SH-SY5Y (cell line): ENCODE results near the gene GNG7.

ENCODE experiments used
- GATA2 ChIP-seq: IDR thresholded peaks from 2 replicates; pipeline ENCODE4 v1.6.1; 2011; ENCODE audit warnings: mild to moderate bottlenecking, low read depth, low read length
- GATA3 ChIP-seq: IDR thresholded peaks from 2 replicates; pipeline ENCODE4 v1.6.1; 2011; ENCODE audit warnings: low read depth, mild to moderate bottlenecking, low read length, moderate library complexity

DNA sequence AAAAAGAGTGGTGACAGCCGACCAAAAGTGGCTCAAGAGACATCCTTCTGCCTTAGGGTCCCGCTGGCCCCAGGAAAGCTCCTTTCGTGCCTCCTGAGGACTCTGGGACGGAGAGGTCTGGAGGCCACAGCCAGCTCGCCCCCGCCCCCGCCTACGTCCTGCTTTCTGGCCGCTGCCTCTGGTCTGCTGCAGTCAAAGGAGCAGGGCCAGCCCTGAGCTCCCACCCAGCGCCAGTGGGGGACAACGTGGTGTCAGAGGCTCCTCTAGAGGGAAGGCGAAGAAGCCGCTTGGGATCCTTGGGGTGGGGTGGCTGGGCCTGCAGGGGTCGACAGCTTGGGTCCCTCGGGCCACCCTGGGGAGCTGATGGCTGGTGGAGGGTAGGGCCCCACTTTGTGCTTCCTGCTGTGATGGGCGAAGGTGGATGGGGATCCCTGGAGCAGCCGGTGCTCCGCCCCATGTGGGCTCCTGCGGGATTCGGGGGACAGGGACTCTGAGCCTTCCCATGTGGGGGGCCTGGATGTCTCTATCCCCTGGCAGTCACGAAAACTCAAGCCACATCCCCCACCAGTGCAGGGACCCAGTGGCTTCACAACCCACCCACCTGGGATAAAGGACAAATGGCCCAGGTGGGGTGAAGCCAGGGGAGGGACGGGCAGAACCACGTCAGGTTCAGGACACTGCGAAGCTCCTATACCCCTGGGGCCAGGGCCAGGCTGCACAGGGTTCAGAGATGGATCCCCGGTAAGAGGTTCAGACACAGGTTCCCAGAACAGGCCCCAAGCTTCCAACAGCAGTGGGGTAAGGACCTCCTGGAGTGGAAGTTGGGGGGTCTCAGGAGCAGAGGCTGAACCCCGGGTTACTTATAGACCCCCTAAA, 27.7 kb upstream of the GNG7 start:
- TF ChIP-seq GATA2, result no peak
- no peak for TF ChIP-seq GATA3
